Glomerular visceral epithelial cell (primary cell): Measurements from ENCODE around the gene LGALS9B.
"Not testable (repeated sequence)": the region's sequence is repeated elsewhere in the genome, so short reads cannot be mapped to it uniquely, and the experiment has no call there.

Experiments
- DNase-seq: peaks from one replicate; pipeline ENCODE4 v3.0.0-alpha.2; 2016; ENCODE audit errors: extremely low spot score

The LGALS9B gene

GRCh38 chr17:20416381-20416911, 50.9 kb downstream of the LGALS9B start:
- not testable (repeated sequence) for DNase-seq

GRCh38 chr17:20415479-20415878, 51.9 kb downstream of the LGALS9B start:
- not testable (repeated sequence) for DNase-seq

GRCh38 chr17:20401306-20402022, 65.9 kb downstream of the LGALS9B start:
- not testable (repeated sequence) for DNase-seq

- not testable (repeated sequence) for DNase-seq
Measured at GRCh38 chr17:20400559-20401305, 66.6 kb downstream of the LGALS9B start.
